IPS-15b (cell line): ENCODE measurements around the gene LDLRAD4.

ENCODE experiments used
- H3K27me3 ChIP-seq: one replicate; pipeline ENCODE4 v1.6.1; 2013; ENCODE audit warnings: low read length; ENCODE audit not compliant: control insufficient read depth, insufficient read depth
- H3K36me3 ChIP-seq: one replicate; pipeline ENCODE4 v1.6.1; 2013; ENCODE audit warnings: low read length; ENCODE audit not compliant: control insufficient read depth, insufficient read depth
- H3K4me1 ChIP-seq: one replicate; pipeline ENCODE4 v1.6.1; 2013; ENCODE audit warnings: mild to moderate bottlenecking, low read length; ENCODE audit not compliant: control insufficient read depth, insufficient read depth
- H3K4me3 ChIP-seq: one replicate; pipeline ENCODE4 v1.5.1; 2013; ENCODE audit warnings: low read depth, low read length
- H3K9ac ChIP-seq: one replicate; pipeline ENCODE4 v1.6.1; 2013; ENCODE audit warnings: low read depth, mild to moderate bottlenecking, low read length
- H3K9me3 ChIP-seq: one replicate; pipeline ENCODE4 v1.6.1; 2013; ENCODE audit warnings: mild to moderate bottlenecking, low read length; ENCODE audit not compliant: control insufficient read depth, insufficient read depth

LDLRAD4 gene

GRCh38 chr18:13202571-13202970 is 16.0 kb upstream of the LDLRAD4 start:
- Histone ChIP-seq H3K36me3 (no peaks in the 10 kb centered on the region), H3K27me3 (no peaks in the 10 kb centered on the region), H3K4me3 (no peak overlapping the region), H3K9me3 (no peaks in the 10 kb centered on the region), H3K4me1 (no peaks in the 10 kb centered on the region), H3K9ac (no peak overlapping the region)

- H3K4me1 ChIP-seq = no peaks in the 10 kb centered on the region
- H3K9ac ChIP-seq = no peak overlapping the region
- H3K36me3 ChIP-seq = no peaks in the 10 kb centered on the region
- no peaks in the 10 kb centered on the region for H3K9me3 ChIP-seq
- H3K27me3 ChIP-seq = no peaks in the 10 kb centered on the region
- no peak overlapping the region for H3K4me3 ChIP-seq
Measured at GRCh38 chr18:13206301-13206700, 12.3 kb upstream of the LDLRAD4 start.

- Histone ChIP-seq H3K36me3 (no peaks in the 10 kb centered on the region), H3K27me3 (no peaks in the 10 kb centered on the region), H3K4me1 (no peaks in the 10 kb centered on the region)
Measured at GRCh38 chr18:13207294-13207693, 11.3 kb upstream of the LDLRAD4 start.

GRCh38 chr18:13211534-13211933 is 7.0 kb upstream of the LDLRAD4 start:
- H3K27me3 ChIP-seq = peaks cover 9% of the 10 kb centered on the region

More at GRCh38 chr18:13207294-13207693, 11.3 kb upstream of the LDLRAD4 start:
- Histone ChIP-seq H3K9me3 (no peaks in the 10 kb centered on the region), H3K4me3 (no peak overlapping the region), H3K9ac (no peak overlapping the region)

GRCh38 chr18:13213036-13213795 is 5.3 kb upstream of the LDLRAD4 start:
- H3K4me3 ChIP-seq = no peak overlapping the region
- H3K9me3 ChIP-seq = no peaks in the 10 kb centered on the region
- H3K9ac ChIP-seq = no peak overlapping the region
- peaks cover 14% of the 10 kb centered on the region for H3K27me3 ChIP-seq
- no peaks in the 10 kb centered on the region for H3K36me3 ChIP-seq
- peaks cover 2% of the 10 kb centered on the region for H3K4me1 ChIP-seq

More at GRCh38 chr18:13211534-13211933, 7.0 kb upstream of the LDLRAD4 start:
- no peaks in the 10 kb centered on the region for H3K9me3 ChIP-seq
- no peak overlapping the region for H3K9ac ChIP-seq
- H3K36me3 ChIP-seq = no peaks in the 10 kb centered on the region
- peaks cover 2% of the 10 kb centered on the region for H3K4me1 ChIP-seq
- no peak overlapping the region for H3K4me3 ChIP-seq

- peaks cover 4% of the 10 kb centered on the region for H3K4me1 ChIP-seq
- H3K36me3 ChIP-seq = no peaks in the 10 kb centered on the region
- no peak overlapping the region for H3K9ac ChIP-seq
- no peaks in the 10 kb centered on the region for H3K9me3 ChIP-seq
- peaks cover 24% of the 10 kb centered on the region for H3K27me3 ChIP-seq
- no peak overlapping the region for H3K4me3 ChIP-seq
Measured at GRCh38 chr18:13214609-13215008, 4.0 kb upstream of the LDLRAD4 start.

GRCh38 chr18:13216092-13216582 is 2.4 kb upstream of the LDLRAD4 start:
- Histone ChIP-seq H3K9ac (no peak overlapping the region), H3K9me3 (no peaks in the 10 kb centered on the region), H3K27me3 (peaks cover 37% of the 10 kb centered on the region), H3K4me3 (no peak overlapping the region), H3K36me3 (no peaks in the 10 kb centered on the region), H3K4me1 (peaks cover 4% of the 10 kb centered on the region)

- Histone ChIP-seq H3K9ac (no peak overlapping the region), H3K4me3 (peak overlapping the region; percentile 59), H3K36me3 (no peaks in the 10 kb centered on the region), H3K9me3 (no peaks in the 10 kb centered on the region), H3K4me1 (peaks cover 8% of the 10 kb centered on the region), H3K27me3 (peaks cover 37% of the 10 kb centered on the region)
Measured at GRCh38 chr18:13216711-13217465, 1.7 kb upstream of the LDLRAD4 start.

- Histone ChIP-seq H3K4me1 (peaks cover 13% of the 10 kb centered on the region), H3K4me3 (peak overlapping the region; percentile 59), H3K9me3 (no peaks in the 10 kb centered on the region), H3K9ac (no peak overlapping the region), H3K36me3 (no peaks in the 10 kb centered on the region), H3K27me3 (peaks cover 37% of the 10 kb centered on the region)
Measured at GRCh38 chr18:13217466-13217961, 1.0 kb upstream of the LDLRAD4 start.

- H3K4me3 ChIP-seq = peak overlapping the region; percentile 59
- H3K9me3 ChIP-seq = no peaks in the 10 kb centered on the region
- H3K36me3 ChIP-seq = no peaks in the 10 kb centered on the region
- no peak overlapping the region for H3K9ac ChIP-seq
- peaks cover 16% of the 10 kb centered on the region for H3K4me1 ChIP-seq
- H3K27me3 ChIP-seq = peaks cover 37% of the 10 kb centered on the region
Measured at GRCh38 chr18:13217971-13218367, 591 bp upstream of the LDLRAD4 start.

- no peaks in the 10 kb centered on the region for H3K36me3 ChIP-seq
- H3K9me3 ChIP-seq = no peaks in the 10 kb centered on the region
- peak overlapping the region; percentile 24 for H3K9ac ChIP-seq
- peak overlapping the region; percentile 59 for H3K4me3 ChIP-seq
- H3K4me1 ChIP-seq = peaks cover 16% of the 10 kb centered on the region
- peaks cover 37% of the 10 kb centered on the region for H3K27me3 ChIP-seq
Measured at GRCh38 chr18:13218997-13219396, 437 bp downstream of the LDLRAD4 start.
